ENCODE measurements around the gene MLXIP. TPM values are rescaled to one million over a fixed set of nuclear protein-coding genes. Genes with fewer than 3 reads are reported as not detected.

MLXIP gene
- total and polyA plus RNA-seq, 9 of the 15 experiments (the other 6 are each of a cell fraction or from before 2014, with no cell fraction given): 2.2 to 66.3 (median 18.1) TPM

DNA sequence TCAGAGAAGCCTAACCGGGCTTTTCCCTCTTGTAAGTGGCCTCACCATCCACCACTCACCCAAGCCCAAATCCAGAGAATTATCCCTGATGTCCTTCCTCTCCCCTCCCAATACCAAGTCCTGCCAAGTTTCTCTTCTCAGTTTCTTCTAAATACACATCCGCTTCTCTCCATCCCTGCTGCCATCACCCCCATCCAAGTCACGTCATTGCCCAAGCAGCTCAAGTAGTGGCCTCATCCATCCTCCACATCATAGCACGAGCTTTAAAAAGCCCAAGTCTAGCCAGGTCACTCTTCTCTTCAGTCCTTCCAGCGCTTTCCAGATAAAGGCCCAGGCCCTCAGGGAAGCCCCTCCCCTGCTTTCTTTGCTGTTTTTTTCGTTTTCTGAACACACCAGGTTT, 70.1 kb downstream of the MLXIP start:
- ATAC-seq (no peak), FAIRE-seq (no peak), DNase-seq (ENCODE audit: extremely low read depth in 1 of 4, low spot score in 3 of 4) (no peak)
- H3K4me1 ChIP-seq (replicated peaks in 1 of 2; ENCODE audit: control insufficient read depth in 2 of 2, insufficient read depth in 2 of 2, low read length in 2 of 2): peaks cover 0 to 12% of the 10 kb centered on the region in 2 experiments; a peak in 3 of 5 replicates
- ChIA-PET CTCF (ENCODE audit: low intra/inter-chr PET ratio) (no interaction called here), POLR2A (interaction anchor here (0.6 to 1.5 kb wide), 6 partner anchors 9 to 851 kb away, joined by 3 to 7 read pairs (median 3); no protein-coding TSS in a partner anchor)
- H3K36me3 ChIP-seq (ENCODE audit: control insufficient read depth, insufficient read depth, low read length): peaks cover 5% of the 10 kb centered on the region; the same call in 2 of the 3 replicates
- intact Hi-C loops (cut with micrococcal nuclease): no loop called here
- no peak overlapping the region for H3K9ac ChIP-seq (ENCODE audit: insufficient read depth in 1 of 2, low read depth in 2 of 2, low read length in 2 of 2)
- 24% methylated on average over 6 of the region's 6 CpGs for WGBS (ENCODE audit: insufficient coverage, low coverage, missing lambda C conversion rate)
- no peak overlapping the region for H3K4me2 ChIP-seq (ENCODE audit: insufficient read depth, low read length)
- H3K79me2 ChIP-seq (ENCODE audit: control insufficient read depth, insufficient read depth, low read length): no peaks in the 10 kb centered on the region
- H3K27me3 ChIP-seq (ENCODE audit: control insufficient read depth in 2 of 2, insufficient read depth in 2 of 2, low read length in 2 of 2): peaks cover 2 to 14% of the 10 kb centered on the region in 2 experiments; a peak in 2 of 5 replicates
- no TSS peak for BruUV-seq (replicated peaks)
- H4K20me1 ChIP-seq (replicated peaks; ENCODE audit: control insufficient read depth, insufficient read depth, low read length): peaks cover 32% of the 10 kb centered on the region; the same call in 1 of the 2 replicates
- H3K4me3 ChIP-seq: no peak overlapping the region
- H2AFZ ChIP-seq (ENCODE audit: low read depth, low read length): no peak overlapping the region
- H3K27ac ChIP-seq (ENCODE audit: extremely low read depth, low read depth, low read length): no peak overlapping the region
- no peaks in the 10 kb centered on the region for H3K9me3 ChIP-seq (replicated peaks; ENCODE audit: control insufficient read depth, insufficient read depth, low read depth, low read length)
- peaks cover 9% of the 10 kb centered on the region for H3K9me1 ChIP-seq (ENCODE audit: control insufficient read depth, insufficient read depth, low read length)
- in situ Hi-C loops (cut with MboI): no loop called here
- TF ChIP-seq PHTF2 (CRISPR knock-in tag; IDR thresholded peaks at IDR 0.05): no peak

DNA sequence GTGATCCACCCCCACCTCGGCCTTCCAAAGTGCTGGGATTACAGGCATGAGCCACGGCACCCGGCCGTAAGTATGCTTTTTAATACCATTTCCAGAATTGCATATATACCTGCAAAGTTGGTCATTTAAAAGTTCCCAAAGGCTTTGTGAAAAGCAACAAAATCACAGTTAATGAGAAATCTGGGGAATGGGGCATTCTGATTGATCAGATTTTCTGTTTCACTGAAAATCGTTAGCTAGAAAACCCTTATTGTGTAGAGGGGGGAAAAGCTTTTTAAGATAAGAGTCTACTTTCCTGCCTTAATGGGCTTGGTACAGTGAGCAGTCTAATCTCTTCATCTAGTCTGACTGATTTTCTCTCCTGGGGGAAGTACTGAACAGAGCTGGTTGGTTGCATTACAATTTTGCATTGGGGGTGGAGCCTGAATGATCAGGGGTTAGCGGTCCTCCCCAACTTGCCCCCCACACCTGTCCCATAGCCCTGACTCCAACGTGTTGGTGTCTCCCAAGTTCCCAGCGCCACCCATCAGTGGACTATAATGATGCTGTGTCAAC, 71.6 kb downstream of the MLXIP start:
- H3K79me2 ChIP-seq (ENCODE audit: control insufficient read depth, insufficient read depth, low read length): no peaks in the 10 kb centered on the region
- no peak overlapping the region for H3K4me2 ChIP-seq (ENCODE audit: insufficient read depth, low read length)
- WGBS (ENCODE audit: insufficient coverage, low coverage, missing lambda C conversion rate): 14% methylated on average over 8 of the region's 8 CpGs
- CTCF ChIA-PET (ENCODE audit: low intra/inter-chr PET ratio): no interaction called here
- intact Hi-C loops (cut with micrococcal nuclease): no loop called here
- H3K4me3 ChIP-seq: no peak overlapping the region
- peaks cover 2 to 14% of the 10 kb centered on the region in 2 experiments; a peak in 2 of 5 replicates for H3K27me3 ChIP-seq (ENCODE audit: control insufficient read depth in 2 of 2, insufficient read depth in 2 of 2, low read length in 2 of 2)
- H4K20me1 ChIP-seq (replicated peaks; ENCODE audit: control insufficient read depth, insufficient read depth, low read length): peaks cover 25% of the 10 kb centered on the region; the same call in 1 of the 2 replicates
- ATAC-seq (no peak), DNase-seq (ENCODE audit: extremely low read depth in 1 of 4, low spot score in 3 of 4) (no peak), FAIRE-seq (peak; percentile 15)
- BruUV-seq (replicated peaks): no TSS peak
- peaks cover 0 to 9% of the 10 kb centered on the region in 2 experiments; a peak in 4 of 5 replicates for H3K4me1 ChIP-seq (replicated peaks in 1 of 2; ENCODE audit: control insufficient read depth in 2 of 2, insufficient read depth in 2 of 2, low read length in 2 of 2)
- no peak overlapping the region for H3K27ac ChIP-seq (ENCODE audit: extremely low read depth, low read depth, low read length)
- POLR2A ChIA-PET: no interaction called here
- H3K9me1 ChIP-seq (ENCODE audit: control insufficient read depth, insufficient read depth, low read length): peaks cover 9% of the 10 kb centered on the region
- in situ Hi-C loops (cut with MboI): no loop called here
- H3K36me3 ChIP-seq (ENCODE audit: control insufficient read depth, insufficient read depth, low read length): no peaks in the 10 kb centered on the region
- no peaks in the 10 kb centered on the region for H3K9me3 ChIP-seq (replicated peaks; ENCODE audit: control insufficient read depth, insufficient read depth, low read depth, low read length)
- no peak overlapping the region for H2AFZ ChIP-seq (ENCODE audit: low read depth, low read length)
- no peak overlapping the region for H3K9ac ChIP-seq (ENCODE audit: insufficient read depth in 1 of 2, low read depth in 2 of 2, low read length in 2 of 2)
- peak; percentile 97 to 98 for TF ChIP-seq KDM1A (IDR thresholded peaks at IDR 0.05)
- TF ChIP-seq, protein P1, sequence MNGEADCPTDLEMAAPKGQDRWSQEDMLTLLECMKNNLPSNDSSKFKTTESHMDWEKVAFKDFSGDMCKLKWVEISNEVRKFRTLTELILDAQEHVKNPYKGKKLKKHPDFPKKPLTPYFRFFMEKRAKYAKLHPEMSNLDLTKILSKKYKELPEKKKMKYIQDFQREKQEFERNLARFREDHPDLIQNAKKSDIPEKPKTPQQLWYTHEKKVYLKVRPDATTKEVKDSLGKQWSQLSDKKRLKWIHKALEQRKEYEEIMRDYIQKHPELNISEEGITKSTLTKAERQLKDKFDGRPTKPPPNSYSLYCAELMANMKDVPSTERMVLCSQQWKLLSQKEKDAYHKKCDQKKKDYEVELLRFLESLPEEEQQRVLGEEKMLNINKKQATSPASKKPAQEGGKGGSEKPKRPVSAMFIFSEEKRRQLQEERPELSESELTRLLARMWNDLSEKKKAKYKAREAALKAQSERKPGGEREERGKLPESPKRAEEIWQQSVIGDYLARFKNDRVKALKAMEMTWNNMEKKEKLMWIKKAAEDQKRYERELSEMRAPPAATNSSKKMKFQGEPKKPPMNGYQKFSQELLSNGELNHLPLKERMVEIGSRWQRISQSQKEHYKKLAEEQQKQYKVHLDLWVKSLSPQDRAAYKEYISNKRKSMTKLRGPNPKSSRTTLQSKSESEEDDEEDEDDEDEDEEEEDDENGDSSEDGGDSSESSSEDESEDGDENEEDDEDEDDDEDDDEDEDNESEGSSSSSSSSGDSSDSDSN (IDR thresholded peaks at IDR 0.05; ENCODE audit: borderline replicate concordance in 1 of 2, low read depth in 2 of 2, low read length in 2 of 2): no peak
- TF ChIP-seq NFATC3 (IDR thresholded peaks at IDR 0.05): no peak
- TF ChIP-seq, protein P2, sequence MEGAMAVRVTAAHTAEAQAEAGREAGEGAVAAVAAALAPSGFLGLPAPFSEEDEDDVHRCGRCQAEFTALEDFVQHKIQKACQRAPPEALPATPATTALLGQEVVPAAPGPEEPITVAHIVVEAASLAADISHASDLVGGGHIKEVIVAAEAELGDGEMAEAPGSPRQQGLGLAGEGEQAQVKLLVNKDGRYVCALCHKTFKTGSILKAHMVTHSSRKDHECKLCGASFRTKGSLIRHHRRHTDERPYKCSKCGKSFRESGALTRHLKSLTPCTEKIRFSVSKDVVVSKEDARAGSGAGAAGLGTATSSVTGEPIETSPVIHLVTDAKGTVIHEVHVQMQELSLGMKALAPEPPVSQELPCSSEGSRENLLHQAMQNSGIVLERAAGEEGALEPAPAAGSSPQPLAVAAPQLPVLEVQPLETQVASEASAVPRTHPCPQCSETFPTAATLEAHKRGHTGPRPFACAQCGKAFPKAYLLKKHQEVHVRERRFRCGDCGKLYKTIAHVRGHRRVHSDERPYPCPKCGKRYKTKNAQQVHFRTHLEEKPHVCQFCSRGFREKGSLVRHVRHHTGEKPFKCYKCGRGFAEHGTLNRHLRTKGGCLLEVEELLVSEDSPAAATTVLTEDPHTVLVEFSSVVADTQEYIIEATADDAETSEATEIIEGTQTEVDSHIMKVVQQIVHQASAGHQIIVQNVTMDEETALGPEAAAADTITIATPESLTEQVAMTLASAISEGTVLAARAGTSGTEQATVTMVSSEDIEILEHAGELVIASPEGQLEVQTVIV (CRISPR knock-in tag; IDR thresholded peaks at IDR 0.05; ENCODE audit: borderline replicate concordance): no peak
- TF ChIP-seq ZNF165 (CRISPR knock-in tag; IDR thresholded peaks at IDR 0.05; ENCODE audit: borderline replicate concordance): no peak
- no peak for TF ChIP-seq CGGBP1 (CRISPR knock-in tag; IDR thresholded peaks at IDR 0.05)
- TF ChIP-seq RAD51 (IDR thresholded peaks at IDR 0.05; ENCODE audit: borderline replicate concordance, low read depth): no peak
- no peak for TF ChIP-seq ZFX (CRISPR knock-in tag; IDR thresholded peaks at IDR 0.05)

All from K562 (cell line).